Stimulated activated CD8-positive, alpha-beta memory T cell treated with anti-CD3 and anti-CD28 coated beads, Interleukin-15, amount 100 ng/mL, for 48 hours (primary cell): ENCODE results near the gene EMX1.
"Not testable (repeated sequence)": the region's sequence is repeated elsewhere in the genome, so short reads cannot be mapped to it uniquely, and the experiment has no call there.

Source experiments
- DNase-seq, 2 donors: peaks; one replicate each; pipeline ENCODE4 v3.0.0-alpha.2; 2020; ENCODE audit warnings: low read depth in 2 of 2

Gene EMX1

GRCh38 chr2:72900191-72900825 is 17.0 kb upstream of the EMX1 start:
- DNase-seq = no peak

- DNase-seq = no peak
Measured at GRCh38 chr2:72901426-72901825, 15.9 kb upstream of the EMX1 start.

- not testable (repeated sequence) for DNase-seq
Measured at GRCh38 chr2:72907369-72907768, 9.9 kb upstream of the EMX1 start.

DNA sequence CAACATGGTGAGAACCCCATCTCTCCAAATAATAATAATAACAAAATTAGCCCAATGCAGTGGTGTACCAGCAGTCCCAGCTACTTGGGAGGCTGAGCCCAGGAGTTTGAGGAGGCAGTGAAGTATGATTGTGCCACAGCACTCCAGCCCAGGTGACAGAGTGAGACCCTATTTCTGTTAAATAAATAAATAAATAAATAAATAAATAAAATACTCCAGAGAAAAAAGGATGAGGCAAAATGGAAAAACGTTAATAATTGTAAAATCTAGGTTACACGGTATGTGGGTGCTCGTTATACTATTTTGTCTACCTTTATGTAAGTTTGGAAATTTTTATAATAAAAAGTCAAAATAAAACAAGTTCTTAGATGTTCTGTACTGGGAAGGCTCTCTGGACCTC is 8.6 kb upstream of the EMX1 start:
- DNase-seq = no peak

- no peak for DNase-seq
Measured at GRCh38 chr2:72911256-72911655, 6.1 kb upstream of the EMX1 start.

- DNase-seq = no peak
Measured at GRCh38 chr2:72913486-72914205, 3.7 kb upstream of the EMX1 start.

DNA sequence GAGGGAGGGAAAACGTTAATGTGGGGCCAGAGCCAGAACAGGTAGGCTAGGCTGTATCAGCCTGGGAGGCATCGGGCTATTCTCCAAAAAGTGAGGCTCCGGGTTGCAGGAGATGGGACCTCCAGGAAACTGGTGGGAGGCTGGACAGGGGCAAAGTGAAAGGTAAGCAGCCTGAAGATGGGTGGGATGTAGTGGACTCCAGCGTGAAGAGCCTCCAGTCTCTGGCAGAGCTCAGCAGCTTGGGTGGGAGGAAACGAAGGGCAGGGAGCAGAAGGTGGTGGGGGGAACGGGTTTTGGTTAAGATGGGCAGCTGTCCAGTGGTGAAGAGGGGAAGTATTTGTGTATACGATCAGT is 3.1 kb upstream of the EMX1 start:
- no peak for DNase-seq

DNA sequence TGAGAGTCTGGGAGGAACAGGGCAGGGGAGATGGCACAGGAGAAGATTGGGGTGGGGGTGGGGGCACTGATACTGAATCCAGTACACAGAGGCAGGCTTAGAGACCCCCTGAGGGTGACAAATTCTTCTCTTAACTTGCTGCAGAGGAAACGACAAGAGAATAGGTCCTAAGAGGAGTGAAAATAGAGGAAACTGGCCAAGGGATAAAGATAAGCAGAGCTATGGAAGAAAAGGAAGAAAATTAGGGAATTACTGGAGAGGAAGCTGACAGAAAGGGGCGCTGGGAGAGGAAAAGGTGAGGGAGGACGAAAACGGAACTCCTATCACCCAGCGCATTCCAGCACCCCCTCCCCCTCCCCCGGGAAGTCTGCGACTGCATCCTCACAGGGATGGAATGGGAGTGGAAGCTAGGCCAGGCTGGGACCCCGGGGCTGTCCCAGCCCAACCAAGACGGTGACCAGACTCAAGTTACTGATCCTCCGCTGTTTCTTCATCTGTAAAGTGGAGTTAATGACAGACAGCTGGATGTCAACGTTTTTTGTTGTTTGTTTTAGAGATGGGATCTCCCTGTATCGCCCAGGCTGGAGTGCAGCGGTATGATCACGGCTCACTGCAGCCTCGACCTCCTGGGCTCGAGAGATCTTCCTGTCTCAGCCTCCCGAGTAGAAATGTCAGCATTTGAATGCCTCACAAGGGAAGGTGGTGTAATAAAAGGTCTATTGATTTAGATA is 2.6 kb upstream of the EMX1 start:
- DNase-seq = no peak

DNA sequence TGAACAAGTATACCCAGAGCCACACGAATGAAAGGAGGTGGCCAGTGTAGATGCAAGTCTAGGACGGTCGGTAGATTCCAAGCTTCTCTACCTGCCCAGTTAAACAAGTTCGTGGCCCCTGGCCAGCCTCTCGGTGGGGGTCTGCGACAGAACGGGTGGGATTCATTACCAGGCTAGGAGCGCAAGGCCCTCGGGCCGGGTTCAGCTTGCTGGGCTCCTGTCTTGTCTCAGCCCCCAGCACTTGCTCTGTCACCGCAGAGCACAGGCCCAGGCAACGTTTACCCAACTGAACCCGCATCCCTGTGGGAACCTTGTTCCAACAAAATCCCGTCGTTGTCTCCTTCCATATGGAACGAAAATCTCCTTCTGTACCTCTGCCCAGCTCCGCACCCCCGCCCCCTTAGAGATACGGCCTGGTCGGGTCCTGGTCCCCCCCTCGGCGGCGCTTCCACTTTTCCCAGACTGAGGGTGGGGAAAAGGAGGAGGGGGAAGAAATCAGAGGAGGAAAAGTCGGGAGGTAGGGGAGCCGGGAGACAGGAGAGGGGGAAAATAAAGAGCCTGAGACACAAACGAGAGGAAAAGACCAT is 1.9 kb upstream of the EMX1 start:
- DNase-seq = no peak

DNA sequence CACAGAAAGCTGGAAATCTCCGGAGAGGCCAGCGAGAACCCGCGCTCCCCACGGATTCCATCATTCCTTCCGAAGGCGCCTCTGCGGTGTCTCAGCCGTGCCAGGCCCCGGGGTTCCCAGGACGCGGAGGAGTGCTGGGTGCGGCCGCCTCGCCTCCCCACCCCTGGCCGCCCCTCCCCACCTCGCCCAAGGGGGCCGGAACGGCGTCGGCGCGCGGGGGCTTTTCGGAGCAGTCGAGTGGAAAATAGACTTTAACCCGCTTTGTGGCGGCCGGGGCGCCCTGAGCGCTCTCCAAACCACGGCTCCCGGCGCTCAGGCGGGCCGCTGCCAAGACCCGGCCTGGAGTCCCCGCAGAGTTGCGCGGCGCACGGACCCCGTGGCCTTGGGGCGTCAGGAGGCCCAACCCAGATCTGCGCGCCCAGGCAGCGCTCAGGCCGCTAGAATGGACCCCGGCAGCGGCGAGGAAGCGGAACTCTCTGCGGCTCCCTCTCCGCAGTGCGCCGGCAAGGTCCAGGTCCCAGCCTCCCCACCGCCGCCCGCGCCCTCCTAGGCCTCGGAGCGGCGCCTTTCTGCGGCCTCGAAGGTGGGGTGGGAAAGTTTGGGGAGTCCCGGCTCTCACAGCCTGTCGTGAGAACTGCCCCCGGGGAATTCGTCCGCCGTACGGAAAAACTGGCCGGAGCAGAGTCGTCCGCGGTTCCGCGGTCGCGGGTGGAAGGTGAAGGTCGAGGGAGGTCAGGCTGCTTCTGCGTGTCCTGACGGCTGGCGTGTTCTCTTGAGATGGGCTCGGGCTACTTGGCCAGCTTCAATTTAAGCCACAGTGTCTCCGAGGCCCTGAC is 1.2 kb upstream of the EMX1 start:
- no peak for DNase-seq

DNA sequence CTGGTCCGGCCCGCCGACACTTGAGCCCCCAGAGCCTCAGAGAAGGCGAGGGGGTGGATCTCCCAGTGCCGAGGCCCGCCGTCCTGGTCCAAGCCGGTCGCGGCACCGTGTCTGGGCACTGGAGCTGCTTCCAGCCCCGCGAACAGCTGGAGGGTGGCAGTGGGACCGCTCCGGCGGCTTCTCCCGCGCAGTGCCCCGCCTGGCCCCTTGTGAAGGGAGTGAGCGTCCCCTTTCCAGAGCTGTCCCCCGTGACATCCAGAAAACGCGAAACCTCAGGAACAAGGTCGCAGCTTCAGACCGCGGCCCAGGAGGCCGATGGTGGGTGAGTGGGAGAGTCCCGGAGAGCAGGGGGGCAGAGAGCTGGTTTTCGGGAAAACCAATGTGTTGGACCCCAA is 579 bp upstream of the EMX1 start:
- no peak for DNase-seq

- DNase-seq = no peak
Measured at GRCh38 chr2:72917877-72918553, 696 bp downstream of the EMX1 start.

DNA sequence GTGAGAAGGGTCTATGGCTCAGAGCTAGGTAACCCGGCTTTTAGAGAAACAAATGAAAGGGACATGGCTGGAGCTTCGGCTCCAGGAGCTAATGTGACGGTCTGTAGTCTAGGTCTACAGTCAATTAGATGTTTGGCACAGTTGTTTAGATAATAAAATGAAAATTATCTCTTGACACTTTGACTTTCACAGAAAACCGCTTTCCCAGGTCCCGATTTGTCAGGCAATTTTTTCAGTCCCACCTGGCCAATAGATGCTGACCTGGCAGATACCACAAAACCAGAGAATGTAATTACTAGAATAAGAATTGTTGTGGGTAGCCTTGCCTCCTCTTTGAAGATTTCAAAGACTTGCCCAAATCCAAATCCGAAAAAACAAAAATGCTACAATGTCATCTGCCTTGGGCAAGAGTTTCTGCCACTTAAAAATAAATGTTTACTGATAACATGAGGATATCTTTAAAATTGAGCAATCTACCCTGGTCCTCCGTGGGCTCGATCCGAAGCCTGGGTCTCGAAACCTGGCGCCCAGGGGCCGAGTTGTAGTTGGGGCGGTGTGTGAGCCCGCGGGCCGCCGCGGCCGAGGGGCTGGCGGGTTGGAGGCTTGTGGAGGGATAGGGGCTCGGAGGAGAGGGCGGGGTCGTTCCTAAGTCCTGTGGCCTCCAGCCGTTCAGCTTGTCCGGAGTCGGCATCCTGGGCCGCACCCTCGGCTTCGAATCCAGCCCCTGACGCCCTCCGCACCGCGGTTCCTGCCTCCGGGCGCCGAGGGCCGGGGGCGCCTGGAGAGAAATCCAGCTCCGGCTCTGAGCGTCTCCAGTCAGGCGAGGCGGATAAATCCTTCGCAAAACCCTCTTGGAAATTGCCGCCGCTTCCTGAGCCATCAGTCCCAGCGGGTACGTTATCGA is 2.3 kb downstream of the EMX1 start:
- DNase-seq = no peak

- DNase-seq = no peak
Measured at GRCh38 chr2:72920318-72921087, 3.2 kb downstream of the EMX1 start.

DNA sequence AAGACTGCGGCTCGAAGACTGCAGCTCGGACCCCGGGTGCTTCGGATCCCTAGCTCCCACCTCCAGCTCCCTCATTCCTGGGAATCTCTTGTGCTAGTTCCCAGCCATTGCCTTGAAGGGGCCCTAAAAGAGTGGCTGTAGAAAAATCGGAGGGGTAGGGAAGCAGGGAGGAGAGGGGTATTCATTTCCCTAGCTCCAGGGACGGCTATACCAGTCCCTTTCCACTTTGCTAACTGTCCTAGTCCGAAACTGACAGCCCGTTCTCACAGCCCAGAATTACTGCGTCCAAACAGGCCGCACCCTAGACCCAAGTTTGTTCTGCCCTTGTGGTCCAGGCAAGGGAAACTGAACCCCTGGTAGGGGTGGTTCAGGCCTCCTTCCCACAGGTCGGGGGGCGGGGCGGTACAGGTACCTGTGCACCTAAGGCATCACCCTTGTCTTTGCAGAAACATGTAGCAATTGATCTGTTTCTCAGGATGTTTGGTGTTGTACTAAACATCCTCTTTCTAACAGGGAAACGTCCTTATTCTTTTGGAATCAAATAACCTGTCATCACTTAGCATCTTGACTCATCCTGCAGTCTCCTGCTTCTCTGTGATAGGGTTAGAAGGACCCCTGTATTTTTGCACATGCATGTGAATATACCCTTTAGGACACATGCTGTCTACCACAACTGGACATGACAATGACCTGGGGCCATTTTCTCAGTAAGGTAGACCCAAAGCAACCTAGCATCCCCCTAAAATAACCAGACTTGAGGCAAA is 4.0 kb downstream of the EMX1 start:
- DNase-seq = no peak

DNA sequence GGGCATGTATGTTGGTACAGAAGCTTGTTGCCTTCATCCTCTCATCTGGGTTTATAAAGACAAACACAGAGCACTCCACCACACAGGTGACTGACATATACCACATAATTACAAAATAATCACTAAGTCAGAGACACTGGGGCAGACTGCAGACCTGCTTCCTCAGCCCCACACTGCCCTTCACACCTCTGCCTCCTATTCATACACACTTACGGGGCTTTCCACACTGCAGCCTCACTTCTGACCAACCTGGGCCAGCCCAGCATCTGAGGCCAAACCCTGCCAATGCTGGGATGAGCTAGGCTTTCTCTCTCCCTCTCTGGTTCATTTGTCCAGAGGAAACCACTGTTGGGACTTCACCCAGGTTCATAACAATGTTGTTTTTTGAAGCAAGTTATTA is 4.5 kb downstream of the EMX1 start:
- DNase-seq = no peak

DNA sequence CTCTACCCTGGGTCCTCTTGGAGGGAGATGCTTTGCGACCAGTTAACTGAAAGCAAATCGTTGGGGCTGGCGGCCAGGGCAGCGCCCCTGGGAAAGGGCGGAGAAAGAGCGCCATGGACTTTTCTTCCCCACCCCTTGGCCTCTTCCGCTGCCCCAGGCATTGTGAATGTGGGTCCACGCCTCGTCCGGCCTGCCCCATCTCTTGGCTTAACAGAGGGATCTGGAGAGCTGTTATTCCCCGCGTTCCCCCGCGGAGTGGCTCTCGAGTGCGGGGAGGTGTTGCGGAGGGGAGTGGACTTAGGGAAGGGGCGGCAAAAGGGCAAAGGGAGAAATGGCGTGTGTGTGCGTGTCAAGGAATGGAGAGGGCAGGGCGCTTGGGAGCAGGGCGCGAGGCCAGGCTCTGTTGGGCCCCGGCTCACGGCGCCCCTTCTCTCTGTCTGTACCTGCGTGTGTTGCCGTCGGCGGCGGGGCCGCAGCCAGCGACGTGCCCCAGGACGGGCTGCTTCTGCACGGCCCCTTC is 6.6 kb downstream of the EMX1 start:
- DNase-seq = no peak
